Lower leg skin (tissue), 4 donors: ENCODE data around the gene OR10H1. TPM values are rescaled to one million over a fixed set of nuclear protein-coding genes. Genes with fewer than 3 reads are reported as not detected.

ENCODE experiments used
- DNase-seq, 2 donors: peaks; one replicate each; pipeline ENCODE4 v3.0.0-alpha.2; 2019; ENCODE audit warnings: low spot score in 2 of 2
- H3K4me3 ChIP-seq: fragments of 200-600 bp; sonication (generic); 2 replicates; pipeline ENCODE4 v1.5.1; 2017; ENCODE audit warnings: mild to moderate bottlenecking, low read depth; ENCODE audit not compliant: poor library complexity, severe bottlenecking
- POLR2A ChIP-seq, 2 donors: fragments of 450-650 bp; IDR thresholded peaks; one replicate each; pipeline ENCODE4 v1.6.1; 2016 to 2017; ENCODE audit warnings: antibody characterized with exemption in 2 of 2, mild to moderate bottlenecking in 1 of 2, moderate library complexity in 1 of 2
- WGBS, 2 donors: methylation state at CpG; one replicate each; pipeline ENCODE4 v1.1.5; 2018; 5-methylcytosine and 5-hydroxymethylcytosine counted together
- intact Hi-C: fragments of 100-400 bp; cut with DNase I; formaldehyde crosslinking; loops from one replicate; pipeline ENCODE4 v1.15.0; 2023; ENCODE audit warnings: low total_unique reads
- total RNA-seq, 4 donors: library from RNA; depleted of rRNA; stranded (reverse); fragments of >200 nt; gene quantifications; one replicate each; pipeline ENCODE4 v1.1.0, GENCODE V29; 2016
- TF ChIP-seq, protein P1 (sequence below), 3 donors: fragments of 450-650 bp; IDR thresholded peaks; one replicate each; pipeline ENCODE4 v1.5.1; 2016; ENCODE audit warnings: antibody characterized with exemption in 3 of 3, mild to moderate bottlenecking in 3 of 3, moderate library complexity in 2 of 3

The OR10H1 gene
- total RNA-seq, 4 donors from 2014 or later: 0.06 to 0.30 TPM; not detected in 2

DNA sequence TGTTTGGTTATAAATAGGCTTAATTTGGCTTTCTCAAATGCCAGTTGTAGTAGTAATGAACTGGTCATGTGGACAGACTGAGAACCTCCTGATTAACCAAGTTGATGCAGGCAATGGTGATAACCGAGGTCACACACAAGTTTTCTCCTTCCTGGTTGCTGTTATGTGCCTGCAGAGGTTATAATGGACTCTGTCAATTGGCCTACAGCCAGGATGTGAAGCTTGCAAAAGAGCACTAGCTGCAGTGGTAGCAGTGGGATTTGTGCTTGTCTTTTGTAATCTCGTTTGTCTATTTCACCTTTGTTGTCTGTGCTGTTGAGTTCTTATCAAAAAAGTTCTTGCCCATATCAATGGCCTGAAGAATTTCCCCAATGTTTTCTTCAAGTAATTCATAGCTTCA is 57.1 kb downstream of the OR10H1 start:
- DNase-seq: no peak
- TF ChIP-seq, protein P1, sequence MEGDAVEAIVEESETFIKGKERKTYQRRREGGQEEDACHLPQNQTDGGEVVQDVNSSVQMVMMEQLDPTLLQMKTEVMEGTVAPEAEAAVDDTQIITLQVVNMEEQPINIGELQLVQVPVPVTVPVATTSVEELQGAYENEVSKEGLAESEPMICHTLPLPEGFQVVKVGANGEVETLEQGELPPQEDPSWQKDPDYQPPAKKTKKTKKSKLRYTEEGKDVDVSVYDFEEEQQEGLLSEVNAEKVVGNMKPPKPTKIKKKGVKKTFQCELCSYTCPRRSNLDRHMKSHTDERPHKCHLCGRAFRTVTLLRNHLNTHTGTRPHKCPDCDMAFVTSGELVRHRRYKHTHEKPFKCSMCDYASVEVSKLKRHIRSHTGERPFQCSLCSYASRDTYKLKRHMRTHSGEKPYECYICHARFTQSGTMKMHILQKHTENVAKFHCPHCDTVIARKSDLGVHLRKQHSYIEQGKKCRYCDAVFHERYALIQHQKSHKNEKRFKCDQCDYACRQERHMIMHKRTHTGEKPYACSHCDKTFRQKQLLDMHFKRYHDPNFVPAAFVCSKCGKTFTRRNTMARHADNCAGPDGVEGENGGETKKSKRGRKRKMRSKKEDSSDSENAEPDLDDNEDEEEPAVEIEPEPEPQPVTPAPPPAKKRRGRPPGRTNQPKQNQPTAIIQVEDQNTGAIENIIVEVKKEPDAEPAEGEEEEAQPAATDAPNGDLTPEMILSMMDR (IDR thresholded peaks at IDR 0.05): no peak
- no peak for TF ChIP-seq POLR2A (IDR thresholded peaks at IDR 0.05)
- WGBS, 2 donors: 67 to 68% methylated on average over 2 of the region's 2 CpGs
- intact Hi-C loops: no loop called here
- no peak overlapping the region for H3K4me3 ChIP-seq

Other genes starting within 250 kb of the OR10H1 start
- 10 to 100 TPM in 2 of 4 donors, 1 to 10 TPM in 2; 4.6 to 16.4 (median 9.1) TPM for gene CYP4F8, start 200.4 kb downstream of the OR10H1 start, total RNA-seq
- gene CYP4F3, start 174.8 kb downstream of the OR10H1 start, total RNA-seq: 1 to 10 TPM; 6.3 to 9.7 (median 8.4) TPM
- gene CYP4F12, start 142.6 kb downstream of the OR10H1 start, total RNA-seq: 100 to 1,000 TPM in 1 of 4 donors, 10 to 100 TPM in 3; 40.8 to 100 (median 85.7) TPM
- gene OR10H2, start 87.6 kb downstream of the OR10H1 start, total RNA-seq: not detected
- not detected for gene OR10H3, start 77.7 kb downstream of the OR10H1 start, total RNA-seq
- gene OR10H5, start 28.0 kb downstream of the OR10H1 start, total RNA-seq: not detected
- 1 to 10 TPM in 3 of 4 donors, under 1 TPM in 1; 0.91 to 4.2 (median 2.9) TPM for gene CYP4F2, start 82.4 kb upstream of the OR10H1 start, total RNA-seq
- gene CYP4F11, start 118.9 kb upstream of the OR10H1 start, total RNA-seq: 1 to 10 TPM in 2 of 4 donors, under 1 TPM in 2; 0.12 to 1.4 (median 0.66) TPM
- gene OR10H4, start 133.3 kb upstream of the OR10H1 start, total RNA-seq: not detected